HepG2 (cell line): ENCODE results near the gene CLEC2A.

Experiments used
- DDIT3 ChIP-seq: sonication (generic); formaldehyde crosslinking; IDR thresholded peaks from 2 replicates; pipeline ENCODE4 v1.4.0; 2020; ENCODE audit warnings: mild to moderate bottlenecking, missing genetic modification reagents
- EED ChIP-seq: sonication (generic); formaldehyde crosslinking; IDR thresholded peaks from 2 replicates; pipeline ENCODE4 v1.5.0; 2020; ENCODE audit warnings: mild to moderate bottlenecking, missing genetic modification reagents
- FOXA3 ChIP-seq: IDR thresholded peaks from 2 replicates; pipeline ENCODE4 v1.6.1; 2016; ENCODE audit warnings: missing genetic modification reagents, missing compliant biosample characterization
- JDP2 ChIP-seq: sonication (generic); formaldehyde crosslinking; IDR thresholded peaks from 2 replicates; pipeline ENCODE4 v1.8.1; 2022; ENCODE audit warnings: missing genetic modification reagents, borderline replicate concordance
- KDM1A ChIP-seq: IDR thresholded peaks from 2 replicates; pipeline ENCODE4 v1.6.1; 2016; ENCODE audit warnings: missing compliant biosample characterization
- PATZ1 ChIP-seq: sonication (generic); formaldehyde crosslinking; IDR thresholded peaks from 2 replicates; pipeline ENCODE4 v1.4.0; 2020; ENCODE audit warnings: missing genetic modification reagents
- PAX8 ChIP-seq: sonication (generic); formaldehyde crosslinking; IDR thresholded peaks from 2 replicates; pipeline ENCODE4 v1.8.0; 2022; ENCODE audit warnings: mild to moderate bottlenecking, missing genetic modification reagents, borderline replicate concordance
- POLR2A ChIP-seq, 2 experiments: IDR thresholded peaks; 2 replicates each; pipeline ENCODE4 v1.6.1; 2011; ENCODE audit warnings: low read depth in 2 of 2, low read length in 2 of 2, mild to moderate bottlenecking in 1 of 2, moderate library complexity in 1 of 2; ENCODE audit not compliant: insufficient read depth in 1 of 2
- RAD21 ChIP-seq: fragments of 450-650 bp; formaldehyde crosslinking; IDR thresholded peaks from 2 replicates; pipeline ENCODE4 v1.5.0; 2020; ENCODE audit warnings: mild to moderate bottlenecking
- YY1 ChIP-seq: IDR thresholded peaks from 2 replicates; pipeline ENCODE4 v1.6.1; 2011; ENCODE audit warnings: low read length, low read depth, moderate library complexity, mild to moderate bottlenecking; ENCODE audit not compliant: insufficient read depth, insufficient replicate concordance
- ZNF274 ChIP-seq: sonication (generic); formaldehyde crosslinking; IDR thresholded peaks from 2 replicates; pipeline ENCODE4 v1.5.1; 2020; ENCODE audit warnings: mild to moderate bottlenecking, missing genetic modification reagents
- ZNF569 ChIP-seq: sonication (generic); formaldehyde crosslinking; IDR thresholded peaks from 2 replicates; pipeline ENCODE4 v1.5.0; 2020; ENCODE audit warnings: mild to moderate bottlenecking, missing genetic modification reagents, moderate library complexity, borderline replicate concordance
- ZNF577 ChIP-seq: sonication (generic); formaldehyde crosslinking; IDR thresholded peaks from 2 replicates; pipeline ENCODE4 v1.4.0; 2020; ENCODE audit warnings: mild to moderate bottlenecking, low read depth, missing genetic modification reagents, borderline replicate concordance

GRCh38 chr12:9922429-9922828, 9.7 kb downstream of the CLEC2A start:
- TF ChIP-seq ZNF577 (CRISPR knock-in tag) (no peak), PATZ1 (CRISPR knock-in tag) (no peak), ZNF274 (CRISPR knock-in tag) (no peak), ZNF569 (CRISPR knock-in tag) (no peak), POLR2A (IDR thresholded peaks at IDR 0.05; ENCODE audit: insufficient read depth in 1 of 2, low read depth in 2 of 2, low read length in 2 of 2) (no peak), JDP2 (CRISPR knock-in tag) (no peak), FOXA3 (no peak), YY1 (no peak), DDIT3 (CRISPR knock-in tag) (no peak), EED (CRISPR knock-in tag) (no peak), PAX8 (no peak), RAD21 (CRISPR knock-in tag) (no peak), KDM1A (CRISPR knock-in tag) (no peak)
